Measurements from ENCODE around the gene NDUFC1.

Gene NDUFC1

GRCh38 chr4:139295206-139295941 lies 6.9 kb downstream of the NDUFC1 start:
- no peak for TF ChIP-seq ZFX (IDR thresholded peaks at IDR 0.05; ENCODE audit: borderline replicate concordance)
- TF ChIP-seq CTCF (IDR thresholded peaks at IDR 0.05) = peak; percentile 96
- H3K27ac ChIP-seq = peak overlapping the region; percentile 73

- TF ChIP-seq CTCF (IDR thresholded peaks at IDR 0.05) (no peak), ZFX (IDR thresholded peaks at IDR 0.05; ENCODE audit: borderline replicate concordance) (no peak)
- no peak overlapping the region for H3K27ac ChIP-seq
These were observed 16.0 kb downstream of the NDUFC1 start for GRCh38 chr4:139286186-139286698.

- H3K27ac ChIP-seq = no peak overlapping the region
- TF ChIP-seq ZFX (IDR thresholded peaks at IDR 0.05; ENCODE audit: borderline replicate concordance) = no peak
- no peak for TF ChIP-seq CTCF (IDR thresholded peaks at IDR 0.05)
These were observed 19.6 kb downstream of the NDUFC1 start for GRCh38 chr4:139282721-139283075.

- TF ChIP-seq CTCF (IDR thresholded peaks at IDR 0.05) = no peak
- TF ChIP-seq ZFX (IDR thresholded peaks at IDR 0.05; ENCODE audit: borderline replicate concordance) = no peak
- H3K27ac ChIP-seq = no peak overlapping the region
These were observed 20.1 kb downstream of the NDUFC1 start for GRCh38 chr4:139282065-139282720.

GRCh38 chr4:139279760-139280620 lies 22.3 kb downstream of the NDUFC1 start, which contains the start of gene MGARP:
Gene MGARP, minus strand, starts transcription at chr4:139280225. Its CDS starts 67 bp downstream, at chr4:139280158.
- TF ChIP-seq CTCF (IDR thresholded peaks at IDR 0.05) = no peak
- TF ChIP-seq ZFX (IDR thresholded peaks at IDR 0.05; ENCODE audit: borderline replicate concordance) = no peak
- H3K27ac ChIP-seq = no peak within 1 kb of the TSS

GRCh38 chr4:139278912-139279759 lies 23.1 kb downstream of the NDUFC1 start:
- H3K27ac ChIP-seq = no peak overlapping the region

More at GRCh38 chr4:139278912-139279759, 23.1 kb downstream of the NDUFC1 start:
- no peak for TF ChIP-seq ZFX (IDR thresholded peaks at IDR 0.05; ENCODE audit: borderline replicate concordance)
- no peak for TF ChIP-seq CTCF (IDR thresholded peaks at IDR 0.05)
